ENCODE data around the gene RGL1. TPM values are rescaled to one million over a fixed set of nuclear protein-coding genes. Genes with fewer than 3 reads are reported as not detected.

RGL1 gene
- total RNA-seq, 1 experiment from 2014 or later: 1.3 TPM

DNA sequence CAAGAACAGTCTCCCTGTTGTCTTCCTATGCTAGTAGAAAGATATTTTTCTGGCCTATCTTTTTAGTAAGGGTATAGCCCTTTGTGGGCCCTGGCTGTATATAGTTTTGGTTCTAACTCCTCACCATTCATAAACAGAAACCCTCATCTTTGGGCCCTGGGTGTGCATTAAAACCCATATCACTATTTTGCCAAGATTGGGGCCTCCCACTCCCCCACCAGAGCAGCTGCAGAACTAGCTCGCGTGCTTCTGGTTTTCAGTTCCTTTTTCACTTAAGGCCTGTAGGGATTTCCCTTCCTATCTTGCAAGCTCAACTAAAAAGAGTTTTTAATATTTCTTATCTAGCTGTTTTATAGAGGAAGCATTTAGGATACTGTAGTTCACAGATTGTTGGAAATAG, 106.4 kb downstream of the RGL1 start:
- Histone ChIP-seq H3K36me3 (ENCODE audit: control insufficient read depth in 1 of 2, insufficient read depth in 2 of 2, low read length in 2 of 2) (no peaks in the 10 kb centered on the region), H3K9me2 (ENCODE audit: insufficient read depth) (no peaks in the 10 kb centered on the region), H2AFZ (ENCODE audit: low read depth, low read length, poor library complexity, severe bottlenecking) (no peak overlapping the region), H3K4me1 (ENCODE audit: control insufficient read depth in 1 of 2, insufficient read depth in 2 of 2, low read length in 2 of 2) (peaks cover 2 to 9% of the 10 kb centered on the region in 2 experiments; a peak in 2 of 4 replicates), H3K4me3 (replicated peaks in 1 of 2; ENCODE audit: low read depth in 1 of 2, low read length in 2 of 2) (no peak overlapping the region), H3K4me2 (ENCODE audit: low read length) (no peak overlapping the region), H3K79me2 (ENCODE audit: insufficient read depth, low read length) (no peaks in the 10 kb centered on the region), H3K27ac (ENCODE audit: low read depth, low read length) (no peak overlapping the region), H3K9me3 (ENCODE audit: control insufficient read depth in 1 of 2, insufficient read depth in 1 of 2, low read depth in 1 of 2, low read length in 2 of 2) (no peaks in the 10 kb centered on the region), H3K9ac (ENCODE audit: low read length) (no peak overlapping the region), H3K27me3 (ENCODE audit: insufficient read depth, low read length) (no peaks in the 10 kb centered on the region), H4K20me1 (ENCODE audit: insufficient read depth) (no peaks in the 10 kb centered on the region)
- ATAC-seq (no peak), DNase-seq (ENCODE audit: low read depth, low spot score) (no peak)
- intact Hi-C loops (cut with micrococcal nuclease): loop anchor here (10.0 kb wide), 2 partner anchors 226 to 754 kb away; no protein-coding TSS in a partner anchor
- CTCF ChIA-PET: no interaction called here
- TF ChIP-seq TCF7L2 (IDR thresholded peaks at IDR 0.05; ENCODE audit: borderline replicate concordance, extremely low read depth, insufficient read depth, insufficient read length) (no peak), POLR2AphosphoS5 (IDR thresholded peaks at IDR 0.05; ENCODE audit: low read depth, low read length) (no peak), CEBPB (IDR thresholded peaks at IDR 0.05; ENCODE audit: low read depth) (no peak), CBX3 (IDR thresholded peaks at IDR 0.05; ENCODE audit: low read depth) (no peak), ZNF274 (IDR thresholded peaks at IDR 0.05; ENCODE audit: low read depth, low read length) (no peak), EZH2 (IDR thresholded peaks at IDR 0.05) (no peak), SP1 (IDR thresholded peaks at IDR 0.05; ENCODE audit: low read depth) (no peak), YY1 (IDR thresholded peaks at IDR 0.05; ENCODE audit: extremely low read depth, insufficient replicate concordance, low read depth, low read length) (no peak), ELF1 (IDR thresholded peaks at IDR 0.05; ENCODE audit: borderline replicate concordance, low read depth) (no peak), ATF3 (IDR thresholded peaks at IDR 0.05) (no peak)
- TF ChIP-seq, protein P1, sequence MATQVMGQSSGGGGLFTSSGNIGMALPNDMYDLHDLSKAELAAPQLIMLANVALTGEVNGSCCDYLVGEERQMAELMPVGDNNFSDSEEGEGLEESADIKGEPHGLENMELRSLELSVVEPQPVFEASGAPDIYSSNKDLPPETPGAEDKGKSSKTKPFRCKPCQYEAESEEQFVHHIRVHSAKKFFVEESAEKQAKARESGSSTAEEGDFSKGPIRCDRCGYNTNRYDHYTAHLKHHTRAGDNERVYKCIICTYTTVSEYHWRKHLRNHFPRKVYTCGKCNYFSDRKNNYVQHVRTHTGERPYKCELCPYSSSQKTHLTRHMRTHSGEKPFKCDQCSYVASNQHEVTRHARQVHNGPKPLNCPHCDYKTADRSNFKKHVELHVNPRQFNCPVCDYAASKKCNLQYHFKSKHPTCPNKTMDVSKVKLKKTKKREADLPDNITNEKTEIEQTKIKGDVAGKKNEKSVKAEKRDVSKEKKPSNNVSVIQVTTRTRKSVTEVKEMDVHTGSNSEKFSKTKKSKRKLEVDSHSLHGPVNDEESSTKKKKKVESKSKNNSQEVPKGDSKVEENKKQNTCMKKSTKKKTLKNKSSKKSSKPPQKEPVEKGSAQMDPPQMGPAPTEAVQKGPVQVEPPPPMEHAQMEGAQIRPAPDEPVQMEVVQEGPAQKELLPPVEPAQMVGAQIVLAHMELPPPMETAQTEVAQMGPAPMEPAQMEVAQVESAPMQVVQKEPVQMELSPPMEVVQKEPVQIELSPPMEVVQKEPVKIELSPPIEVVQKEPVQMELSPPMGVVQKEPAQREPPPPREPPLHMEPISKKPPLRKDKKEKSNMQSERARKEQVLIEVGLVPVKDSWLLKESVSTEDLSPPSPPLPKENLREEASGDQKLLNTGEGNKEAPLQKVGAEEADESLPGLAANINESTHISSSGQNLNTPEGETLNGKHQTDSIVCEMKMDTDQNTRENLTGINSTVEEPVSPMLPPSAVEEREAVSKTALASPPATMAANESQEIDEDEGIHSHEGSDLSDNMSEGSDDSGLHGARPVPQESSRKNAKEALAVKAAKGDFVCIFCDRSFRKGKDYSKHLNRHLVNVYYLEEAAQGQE (IDR thresholded peaks at IDR 0.05; ENCODE audit: low read depth): no peak
- TF ChIP-seq, protein P2, sequence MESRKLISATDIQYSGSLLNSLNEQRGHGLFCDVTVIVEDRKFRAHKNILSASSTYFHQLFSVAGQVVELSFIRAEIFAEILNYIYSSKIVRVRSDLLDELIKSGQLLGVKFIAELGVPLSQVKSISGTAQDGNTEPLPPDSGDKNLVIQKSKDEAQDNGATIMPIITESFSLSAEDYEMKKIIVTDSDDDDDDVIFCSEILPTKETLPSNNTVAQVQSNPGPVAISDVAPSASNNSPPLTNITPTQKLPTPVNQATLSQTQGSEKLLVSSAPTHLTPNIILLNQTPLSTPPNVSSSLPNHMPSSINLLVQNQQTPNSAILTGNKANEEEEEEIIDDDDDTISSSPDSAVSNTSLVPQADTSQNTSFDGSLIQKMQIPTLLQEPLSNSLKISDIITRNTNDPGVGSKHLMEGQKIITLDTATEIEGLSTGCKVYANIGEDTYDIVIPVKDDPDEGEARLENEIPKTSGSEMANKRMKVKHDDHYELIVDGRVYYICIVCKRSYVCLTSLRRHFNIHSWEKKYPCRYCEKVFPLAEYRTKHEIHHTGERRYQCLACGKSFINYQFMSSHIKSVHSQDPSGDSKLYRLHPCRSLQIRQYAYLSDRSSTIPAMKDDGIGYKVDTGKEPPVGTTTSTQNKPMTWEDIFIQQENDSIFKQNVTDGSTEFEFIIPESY (IDR thresholded peaks at IDR 0.05; ENCODE audit: extremely low read depth, insufficient replicate concordance, low read length): no peak
- TF ChIP-seq, protein P3, sequence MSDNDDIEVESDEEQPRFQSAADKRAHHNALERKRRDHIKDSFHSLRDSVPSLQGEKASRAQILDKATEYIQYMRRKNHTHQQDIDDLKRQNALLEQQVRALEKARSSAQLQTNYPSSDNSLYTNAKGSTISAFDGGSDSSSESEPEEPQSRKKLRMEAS (IDR thresholded peaks at IDR 0.05): no peak
- no TSS peak for BruUV-seq (replicated peaks)
- RAD21 ChIA-PET (ENCODE audit: low non-redundant PET in 1 of 2, low total read pairs in 2 of 2, uncharacterized antibody in 2 of 2, unreplicated experiment in 2 of 2): no interaction called here
- POLR2A ChIA-PET: no interaction called here
